HS-27A (cell line): ENCODE results near the gene SYCE1.
A peak's percentile ranks its signal among the peaks of the same experiment; 100 is the strongest.
"Not testable (repeated sequence)": the region's sequence is repeated elsewhere in the genome, so short reads cannot be mapped to it uniquely, and the experiment has no call there.

Experiments used
- DNase-seq: peaks from one replicate; pipeline ENCODE4 v3.0.0-alpha.2; 2012; ENCODE audit warnings: low read depth, missing footprints

Gene SYCE1

DNA sequence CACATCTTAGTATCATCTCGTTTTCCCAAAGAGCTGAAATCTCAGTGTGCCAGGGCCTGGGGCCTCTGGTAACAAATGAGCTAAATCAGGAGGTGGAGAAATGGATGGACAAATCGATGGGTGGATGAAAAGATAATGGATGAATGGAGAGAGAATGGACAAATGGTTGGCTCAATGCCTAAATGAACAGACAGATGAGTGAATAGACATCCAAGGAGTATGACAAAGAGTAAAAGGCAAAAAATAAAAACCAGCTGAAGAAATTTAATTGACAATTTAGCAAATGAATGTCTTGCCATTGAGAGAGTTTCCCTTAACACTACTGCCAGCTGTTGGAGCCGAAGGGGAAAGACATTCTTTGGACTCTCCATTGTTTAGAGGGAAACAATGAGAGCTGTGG is 8.0 kb downstream of the SYCE1 start:
- DNase-seq: no peak

DNA sequence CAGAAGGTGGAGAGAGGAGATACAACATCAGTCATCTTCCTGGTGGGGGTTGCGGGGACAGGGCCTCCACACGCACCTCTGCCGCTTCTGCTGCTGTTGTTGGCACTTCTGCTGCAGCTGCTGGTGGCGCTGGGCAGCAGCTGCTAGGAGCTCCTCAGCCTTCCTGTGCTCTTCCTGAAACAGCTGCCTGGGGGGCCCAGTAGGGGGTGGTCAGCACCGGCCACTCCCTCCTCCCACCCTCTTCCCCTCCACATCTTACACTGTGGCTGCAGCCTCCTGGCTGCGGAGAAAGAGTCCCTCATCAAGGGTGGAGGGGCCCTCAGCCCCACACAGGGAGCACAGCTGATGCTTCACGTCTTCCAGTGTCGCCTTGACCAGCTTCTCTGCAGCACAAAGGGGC is 9.9 kb downstream of the SYCE1 start:
- no peak for DNase-seq

GRCh38 chr10:133554600-133554999 is 10.8 kb downstream of the SYCE1 start:
- DNase-seq: no peak

GRCh38 chr10:133544506-133544905 is 20.9 kb downstream of the SYCE1 start:
- DNase-seq: no peak

DNA sequence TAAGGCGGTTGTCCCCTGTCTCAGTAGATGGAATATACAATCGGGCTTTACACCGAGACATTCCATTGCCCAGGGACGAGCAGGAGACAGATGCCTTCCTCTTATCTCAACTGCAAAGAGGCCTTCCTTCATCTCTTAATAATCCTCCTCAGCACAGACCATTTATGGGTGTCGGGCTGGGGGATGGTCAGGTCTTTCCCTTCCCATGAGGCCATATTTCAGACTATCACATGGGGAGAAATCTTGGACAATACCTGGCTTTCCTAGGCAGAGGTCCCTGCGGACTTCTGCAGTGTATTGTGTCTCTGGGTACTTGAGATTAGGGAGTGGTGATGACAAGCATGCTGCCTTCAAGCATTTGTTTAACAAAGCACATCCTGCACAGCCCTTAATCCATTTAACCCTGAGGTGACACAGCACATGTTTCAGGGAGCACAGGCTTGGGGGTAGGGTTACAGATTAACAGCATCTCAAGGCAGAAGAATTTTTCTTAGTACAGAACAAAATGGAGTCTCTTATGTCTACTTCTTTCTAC is 23.9 kb downstream of the SYCE1 start:
- DNase-seq: not testable (repeated sequence)

GRCh38 chr10:133537546-133538545 is 27.5 kb downstream of the SYCE1 start:
- no peak for DNase-seq

DNA sequence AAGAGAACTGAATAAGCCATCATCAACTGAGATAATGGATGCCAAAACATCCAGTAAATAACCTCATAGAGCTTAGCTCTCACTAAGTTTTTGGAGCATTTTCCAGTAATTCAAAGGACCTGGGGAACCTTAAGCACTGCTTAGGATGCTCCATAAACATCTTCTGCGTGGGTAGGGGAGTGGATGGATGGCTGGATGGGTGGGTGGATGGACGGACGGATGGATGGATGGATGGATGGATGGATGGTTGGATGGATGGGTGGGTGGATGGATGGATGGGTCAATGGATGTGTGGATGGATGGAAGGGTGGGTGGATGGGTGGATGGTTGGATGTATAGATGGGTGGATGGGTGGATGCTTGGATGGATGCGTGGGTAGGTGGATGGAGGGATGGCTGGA is 29.2 kb downstream of the SYCE1 start:
- no peak for DNase-seq

DNA sequence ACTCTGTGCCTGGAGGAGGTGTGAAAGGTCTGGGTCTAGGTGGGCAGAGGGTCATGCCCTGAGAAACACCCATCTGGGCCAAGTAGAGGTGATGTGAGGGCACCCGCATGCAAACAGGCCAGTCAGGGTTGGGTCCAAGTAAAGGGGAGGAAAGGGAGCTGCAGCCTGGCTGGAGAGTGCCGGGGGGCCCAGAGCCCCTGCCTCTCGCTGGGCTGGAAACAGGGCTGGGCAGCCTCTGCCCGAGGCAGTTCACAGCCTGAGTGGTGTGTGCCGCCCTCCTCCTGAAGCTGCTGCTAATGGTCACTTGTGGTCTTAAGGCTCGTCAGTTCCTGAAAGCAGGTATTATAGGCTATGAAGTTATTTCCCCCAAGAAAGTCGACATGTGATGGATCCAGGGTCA is 31.0 kb downstream of the SYCE1 start:
- no peak for DNase-seq

DNA sequence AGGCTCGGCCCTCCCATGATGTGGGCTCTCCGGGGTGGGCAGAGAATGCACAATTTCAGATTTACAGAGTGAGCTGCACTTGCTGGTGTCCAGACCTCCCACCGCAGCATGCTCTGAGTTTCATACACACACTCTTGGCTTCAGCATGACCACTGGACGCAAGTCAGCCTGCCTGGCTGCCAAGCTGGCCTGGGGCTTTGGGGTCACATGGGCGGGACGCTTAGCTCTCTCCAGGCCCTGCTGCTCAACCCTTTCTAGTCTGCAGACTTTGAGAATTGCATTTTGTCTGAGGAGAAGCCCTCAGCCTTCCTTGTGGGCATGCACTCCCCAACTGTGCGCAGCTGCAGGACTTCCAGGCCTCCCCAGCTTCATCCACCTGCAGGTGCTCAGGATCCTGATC is 32.5 kb downstream of the SYCE1 start:
- DNase-seq: no peak

GRCh38 chr10:133530506-133530905 is 34.9 kb downstream of the SYCE1 start:
- DNase-seq: no peak

DNA sequence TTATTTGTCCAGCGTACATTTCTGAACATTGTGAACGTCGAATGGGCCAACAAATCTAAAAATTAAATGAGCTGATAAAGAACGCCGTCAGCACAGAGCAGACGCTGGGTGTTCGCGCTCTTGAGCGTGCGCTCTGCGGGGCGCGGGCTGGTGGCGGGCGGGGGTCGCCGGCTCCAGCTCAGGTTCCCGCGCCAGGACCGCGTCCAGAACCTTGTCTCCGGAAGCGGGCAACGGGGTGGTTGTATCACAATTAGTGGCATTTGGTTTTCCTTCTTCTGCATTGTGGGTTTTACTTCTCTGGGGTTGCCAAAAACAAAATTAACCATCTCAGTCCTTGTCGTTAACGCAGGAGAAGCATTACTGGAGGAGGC is 35.8 kb downstream of the SYCE1 start:
- DNase-seq: no peak

GRCh38 chr10:133528845-133529575 is 36.4 kb downstream of the SYCE1 start:
- DNase-seq: no peak

- no peak for DNase-seq
Measured at GRCh38 chr10:133528296-133528844, 37.0 kb downstream of the SYCE1 start.

- no peak for DNase-seq
Measured at GRCh38 chr10:133527771-133528271, 37.6 kb downstream of the SYCE1 start.

GRCh38 chr10:133526957-133527588 is 38.3 kb downstream of the SYCE1 start, which contains the start of gene CYP2E1:
CYP2E1 (plus strand) TSS chr10:133527363; CDS start chr10:133527396, 33 bp downstream.
- DNase-seq: no peak

GRCh38 chr10:133525444-133525843 is 39.9 kb downstream of the SYCE1 start:
- no peak for DNase-seq

DNA sequence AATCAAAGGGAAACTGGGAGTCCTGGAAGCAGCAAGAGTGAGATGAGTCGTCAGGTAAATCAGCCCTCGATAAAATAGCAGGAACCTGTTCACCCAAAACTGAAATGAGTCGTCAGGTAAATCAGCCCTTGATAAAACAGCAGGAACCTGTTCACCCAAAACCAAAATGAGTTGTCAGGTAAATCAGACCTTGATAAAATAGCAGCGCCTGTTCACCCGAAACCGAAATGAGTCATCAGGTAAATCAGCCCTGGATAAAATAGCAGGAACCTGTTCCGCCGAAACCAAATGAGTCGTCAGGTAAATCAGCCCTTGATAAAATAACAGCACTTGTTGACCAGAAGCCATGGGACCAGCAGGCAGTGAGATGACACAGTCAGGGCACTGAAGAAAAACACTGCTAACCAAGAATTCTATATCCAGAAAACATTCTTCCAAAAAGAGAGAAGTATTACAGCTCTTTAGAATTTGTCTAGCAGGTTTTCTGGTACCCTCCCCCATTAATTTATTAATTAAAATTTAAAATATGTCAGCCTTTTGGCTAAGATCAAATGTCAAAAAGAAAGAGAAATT is 41.7 kb downstream of the SYCE1 start:
- no peak for DNase-seq

- DNase-seq: peak; percentile 8
Measured at GRCh38 chr10:133520193-133520738, 45.1 kb downstream of the SYCE1 start.

- not testable (repeated sequence) for DNase-seq
Measured at GRCh38 chr10:133518517-133518916, 46.9 kb downstream of the SYCE1 start.

- no peak for DNase-seq
Measured at GRCh38 chr10:133516057-133516456, 49.3 kb downstream of the SYCE1 start.

- no peak for DNase-seq
Measured at GRCh38 chr10:133515471-133515870, 49.9 kb downstream of the SYCE1 start.
